ENCODE data around the gene ORAI3.

GRCh38 chr16:30992276-30992780 lies 43.5 kb downstream of the ORAI3 start:
- TF ChIP-seq CTCF (IDR thresholded peaks at IDR 0.05) (no peak), IRF2 (CRISPR knock-in tag; IDR thresholded peaks at IDR 0.05; ENCODE audit: borderline replicate concordance, low read depth) (no peak), MLX (CRISPR knock-in tag; IDR thresholded peaks at IDR 0.05) (no peak), SP1 (CRISPR knock-in tag; conservative IDR thresholded peaks at IDR 0.05) (no peak), ZMAT4 (CRISPR knock-in tag; IDR thresholded peaks at IDR 0.05) (no peak), ZBTB21 (CRISPR knock-in tag; IDR thresholded peaks at IDR 0.05; ENCODE audit: borderline replicate concordance) (no peak), ZNF219 (CRISPR knock-in tag; IDR thresholded peaks at IDR 0.05; ENCODE audit: borderline replicate concordance) (no peak), E2F1 (CRISPR knock-in tag; IDR thresholded peaks at IDR 0.05) (no peak), ESRRA (CRISPR knock-in tag; IDR thresholded peaks at IDR 0.05; ENCODE audit: borderline replicate concordance) (no peak), NFYB (CRISPR knock-in tag; conservative IDR thresholded peaks at IDR 0.05; ENCODE audit: low read depth) (no peak), ETV6 (CRISPR knock-in tag; IDR thresholded peaks at IDR 0.05) (no peak), ATF6 (CRISPR knock-in tag; IDR thresholded peaks at IDR 0.05) (no peak), RELA (CRISPR knock-in tag; IDR thresholded peaks at IDR 0.05; ENCODE audit: borderline replicate concordance) (no peak)

Data from WTC11 (cell line).